Endometrial microvascular endothelial cells (primary cell): ENCODE measurements around the gene CCL1. TPM values are rescaled to one million over a fixed set of nuclear protein-coding genes. Genes with fewer than 3 reads are reported as not detected.

Experiments
- in situ Hi-C: cut with HindIII; loops from 2 replicates; pipeline ENCODE4 v1.10.0; 2017; ENCODE audit warnings: low sequenced_read_pairs, low pct_unique_long_range_greater_than_20kb; ENCODE audit errors: inconsistent ontology term
- total RNA-seq: library from RNA; depleted of rRNA; stranded (reverse); fragments of >200 nt; gene quantifications from one replicate; pipeline ENCODE4 v1.2.3, GENCODE V29; 2015; ENCODE audit errors: inconsistent ontology term

The CCL1 gene
- total RNA-seq: not detected

GRCh38 chr17:34363183-34363661 is at the start of gene CCL1:
TSS of gene CCL1 (minus strand) at chr17:34363233. CDS start at chr17:34363161, 72 bp downstream.
- in situ Hi-C loops: no loop called here

DNA sequence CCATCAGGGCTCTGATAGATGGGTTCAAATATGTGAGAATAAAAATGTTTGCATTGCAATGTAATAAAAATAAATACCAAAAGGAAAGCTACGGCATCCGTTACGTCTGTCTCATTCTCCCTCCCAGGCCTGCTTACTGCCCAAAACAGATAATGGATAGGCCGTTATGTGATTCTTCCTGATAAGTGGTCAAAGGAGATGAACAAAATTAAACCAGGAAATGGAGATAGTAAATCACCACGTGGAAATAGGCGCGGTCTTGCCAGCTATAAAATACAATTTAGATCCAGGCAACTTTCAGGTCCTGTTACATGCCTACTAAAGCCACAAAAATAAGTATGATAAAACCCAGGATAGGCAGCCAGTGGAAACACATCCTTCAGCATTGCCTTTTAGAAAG is 49.5 kb upstream of the CCL1 start:
- in situ Hi-C loops: no loop called here

DNA sequence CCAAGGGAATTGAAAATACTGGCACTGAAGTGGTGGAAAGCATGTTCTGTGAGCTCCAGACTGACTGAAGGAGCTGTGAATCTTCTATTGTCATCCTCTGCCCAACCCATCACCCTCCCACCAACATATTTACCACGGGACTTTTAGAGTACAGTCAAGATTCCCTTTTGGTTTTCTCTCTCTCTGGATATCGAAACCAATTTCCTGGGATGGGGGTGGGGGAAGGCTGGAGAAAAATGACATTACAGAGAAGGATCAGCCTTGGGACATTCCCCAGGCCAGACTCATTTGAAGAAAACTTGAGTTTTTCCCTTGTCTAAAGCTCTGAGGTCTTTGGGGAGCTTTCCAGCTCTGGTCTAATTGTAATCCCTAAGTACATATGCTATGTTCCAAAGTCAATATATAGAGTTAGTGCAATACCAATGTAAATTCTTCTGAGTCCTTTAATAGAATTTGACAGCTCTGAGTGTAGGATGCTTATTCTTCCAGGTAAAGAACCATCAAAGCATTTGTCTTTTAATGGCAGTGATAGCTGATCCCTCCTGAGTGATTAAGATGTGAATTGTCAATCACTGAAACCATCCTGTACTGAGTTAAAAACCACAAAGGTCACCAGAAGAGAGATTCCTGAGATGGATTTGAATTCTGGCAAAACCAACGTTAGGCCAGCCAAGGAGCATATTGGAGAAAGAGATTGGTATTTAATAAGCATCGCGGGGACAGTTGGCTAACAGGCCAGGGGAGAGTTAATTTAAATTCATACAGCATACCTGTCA is 48.8 kb upstream of the CCL1 start:
- in situ Hi-C loops: no loop called here

- in situ Hi-C loops: no loop called here
These were observed 46.3 kb upstream of the CCL1 start for GRCh38 chr17:34409352-34409751.

GRCh38 chr17:34408439-34408838 is 45.4 kb upstream of the CCL1 start:
- in situ Hi-C loops: no loop called here

- in situ Hi-C loops: no loop called here
These were observed 43.2 kb upstream of the CCL1 start for GRCh38 chr17:34406226-34406625.

DNA sequence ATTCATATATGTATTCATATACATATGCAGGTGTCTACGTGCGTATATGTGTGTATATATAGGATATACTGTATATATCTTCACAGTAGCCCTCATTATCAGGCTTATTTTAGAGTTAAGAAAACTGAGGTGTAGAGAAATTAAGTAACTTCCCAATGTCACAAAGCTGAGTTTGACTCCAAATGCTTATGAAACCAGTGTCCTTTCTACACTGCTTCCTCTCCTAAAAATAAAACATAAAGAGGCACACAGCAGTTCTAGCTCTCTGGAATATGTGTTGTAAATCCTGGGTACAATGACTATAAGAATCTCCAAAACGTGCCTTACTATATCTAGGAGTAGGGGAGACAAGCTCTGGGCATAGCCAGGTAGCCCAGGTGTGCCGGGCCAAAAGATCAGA is 40.0 kb upstream of the CCL1 start:
- in situ Hi-C loops: no loop called here

GRCh38 chr17:34401165-34401564 is 38.1 kb upstream of the CCL1 start:
- in situ Hi-C loops: no loop called here

DNA sequence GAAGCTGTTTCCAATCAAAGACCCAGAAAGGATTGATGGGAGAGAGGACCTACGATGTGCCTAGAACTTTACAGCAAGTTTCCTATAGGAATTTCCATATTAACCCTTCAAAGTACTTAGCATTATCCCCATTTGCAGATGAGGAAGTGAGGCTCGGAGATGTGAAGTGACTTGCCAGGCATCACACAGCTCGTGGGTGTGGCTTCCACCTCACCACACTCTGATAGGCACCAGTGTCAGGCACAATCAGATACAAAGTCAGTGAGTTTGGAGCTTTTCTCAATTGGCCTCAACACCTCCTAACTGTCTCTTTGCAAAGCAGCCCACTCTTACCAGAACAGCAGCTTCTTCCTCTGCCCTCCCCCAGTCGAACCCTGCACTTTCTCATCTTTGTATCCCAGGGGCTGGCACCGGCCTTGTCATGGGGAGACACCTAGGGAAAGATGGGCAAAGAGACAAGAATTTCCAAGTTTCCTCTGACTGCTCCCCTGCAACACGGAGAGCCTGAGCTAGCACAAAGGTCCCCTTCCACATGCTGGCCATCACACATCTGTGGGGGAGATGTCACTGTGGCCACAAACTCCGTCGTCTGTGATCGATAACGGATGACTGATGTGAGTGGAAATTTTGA is 37.4 kb upstream of the CCL1 start:
- in situ Hi-C loops: no loop called here

DNA sequence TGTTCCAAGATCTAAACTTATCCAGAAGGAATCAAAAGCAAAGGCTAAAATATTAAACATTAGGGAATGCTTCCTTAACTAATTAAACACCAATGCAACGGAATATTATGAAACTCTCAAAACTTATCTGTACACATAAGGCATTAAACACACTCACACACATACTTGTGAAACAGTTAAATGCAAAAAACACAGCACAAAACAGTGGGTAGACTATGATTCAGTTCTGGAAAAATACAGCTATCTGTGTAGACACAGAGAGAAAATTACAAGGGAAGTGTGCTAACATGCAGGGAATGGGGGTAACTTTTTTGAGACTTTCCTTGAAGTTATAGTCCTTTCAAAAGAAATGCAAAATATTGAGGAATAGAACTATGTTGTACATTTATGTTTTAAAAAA is 36.7 kb upstream of the CCL1 start:
- in situ Hi-C loops: no loop called here

DNA sequence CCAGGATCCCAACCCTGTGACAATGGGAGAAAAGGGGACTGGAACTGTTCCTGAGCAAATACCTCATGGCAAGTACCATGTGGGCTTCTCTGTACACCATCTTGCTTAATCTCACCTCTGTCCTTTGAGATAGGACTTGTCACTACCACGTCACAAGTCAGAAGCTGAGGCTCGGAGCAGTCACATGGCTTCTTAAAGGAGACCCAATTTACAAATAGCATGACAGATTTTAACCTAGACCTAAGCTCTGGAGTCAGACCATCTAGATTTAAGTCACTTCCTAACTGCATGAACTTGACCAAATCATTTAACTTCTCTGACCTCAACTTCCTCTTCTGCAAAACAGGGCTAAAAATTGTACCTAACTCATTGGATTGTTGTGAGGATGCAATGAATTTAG is 36.0 kb upstream of the CCL1 start:
- in situ Hi-C loops: no loop called here

- in situ Hi-C loops: no loop called here
These were observed 34.2 kb upstream of the CCL1 start for GRCh38 chr17:34397265-34397664.

DNA sequence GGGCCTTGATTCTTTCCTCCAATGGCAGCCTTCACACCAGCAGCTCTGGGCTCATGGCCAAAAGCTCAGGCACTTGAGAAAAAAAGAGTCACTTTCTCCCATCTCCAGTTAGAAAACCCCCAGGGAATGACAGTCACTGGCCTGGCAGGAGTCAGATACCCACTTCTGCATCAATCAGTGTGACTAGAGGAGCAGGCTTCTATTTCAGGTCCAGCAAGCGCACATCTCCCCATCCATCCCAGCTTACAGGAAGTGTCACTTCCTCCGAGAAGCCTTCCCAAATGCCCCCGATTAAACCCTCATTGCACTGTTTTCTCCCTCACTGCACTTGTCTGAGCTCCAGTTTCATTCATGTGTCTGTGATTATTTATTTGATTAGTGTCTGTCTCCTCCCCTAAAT is 30.4 kb upstream of the CCL1 start:
- in situ Hi-C loops: no loop called here

DNA sequence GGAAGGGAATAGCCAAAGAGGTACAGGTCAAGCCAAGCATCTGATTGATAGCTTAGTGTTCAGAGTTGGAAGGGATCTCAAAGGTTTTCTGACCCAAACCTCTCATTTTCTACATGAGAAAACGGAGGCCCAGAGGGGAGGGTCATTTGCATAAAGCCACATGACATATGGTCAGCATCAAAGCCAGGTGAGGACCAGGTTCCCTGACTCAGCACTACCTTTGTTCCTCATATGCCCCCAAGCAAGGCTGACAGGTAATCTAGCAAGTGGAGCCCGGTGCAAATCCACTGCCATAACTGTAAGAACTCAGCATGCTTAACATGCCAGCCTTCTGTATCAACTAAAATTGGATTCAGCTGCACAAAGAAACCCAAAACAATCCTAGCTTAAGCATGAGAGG is 28.2 kb upstream of the CCL1 start:
- in situ Hi-C loops: no loop called here

DNA sequence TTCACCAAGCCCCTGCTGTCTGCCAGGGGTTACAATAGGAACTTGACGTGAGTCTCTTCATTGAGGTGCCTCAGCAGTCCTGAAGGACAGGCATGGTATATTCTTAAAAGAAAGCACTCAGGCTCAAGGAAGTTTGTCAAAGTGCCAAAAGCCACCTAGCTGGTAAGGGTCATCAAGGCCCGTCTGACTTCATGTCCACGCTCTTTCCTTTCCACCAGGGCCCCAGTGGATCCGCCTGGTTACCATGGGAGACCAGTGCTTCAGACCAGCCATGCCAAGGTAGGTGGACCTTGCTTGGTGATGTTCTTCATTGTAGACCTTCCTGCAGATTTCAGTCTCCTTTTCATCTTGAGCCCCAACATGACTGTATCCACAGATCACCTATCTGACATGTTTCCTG is 27.6 kb upstream of the CCL1 start:
- in situ Hi-C loops: no loop called here

DNA sequence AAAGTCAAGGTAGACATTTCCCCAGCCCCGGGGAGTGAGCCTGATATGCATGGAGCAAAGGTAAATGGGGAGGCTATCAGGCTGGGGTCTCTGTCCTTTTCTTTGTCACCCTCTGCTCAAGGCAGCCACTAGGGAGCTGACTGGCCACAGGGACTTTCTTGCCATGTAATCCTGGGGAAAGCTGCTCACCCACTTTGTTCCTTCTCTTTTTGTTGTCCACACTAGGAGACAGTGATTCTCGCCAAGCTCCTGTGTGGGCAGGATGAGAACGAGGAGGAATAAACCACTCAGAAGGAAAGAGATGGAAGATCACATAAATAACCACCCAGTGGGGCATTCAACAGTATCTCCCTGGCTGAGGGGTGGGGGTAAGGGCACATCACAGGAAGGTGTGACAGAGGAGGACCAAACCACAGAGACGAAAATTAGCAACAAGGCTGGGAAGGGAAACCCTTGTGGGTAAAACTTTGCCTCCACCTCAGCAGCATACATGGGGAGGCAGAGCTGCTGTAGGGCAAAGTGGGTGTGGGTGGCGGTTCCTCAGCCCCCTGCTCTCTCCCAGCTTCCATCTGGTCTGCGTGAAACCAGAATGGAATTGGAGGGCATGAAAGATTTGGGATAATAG is 26.2 kb upstream of the CCL1 start:
- in situ Hi-C loops: no loop called here

GRCh38 chr17:34387566-34387965 is 24.5 kb upstream of the CCL1 start:
- in situ Hi-C loops: no loop called here

GRCh38 chr17:34386697-34387550 is 23.9 kb upstream of the CCL1 start:
- in situ Hi-C loops: no loop called here

DNA sequence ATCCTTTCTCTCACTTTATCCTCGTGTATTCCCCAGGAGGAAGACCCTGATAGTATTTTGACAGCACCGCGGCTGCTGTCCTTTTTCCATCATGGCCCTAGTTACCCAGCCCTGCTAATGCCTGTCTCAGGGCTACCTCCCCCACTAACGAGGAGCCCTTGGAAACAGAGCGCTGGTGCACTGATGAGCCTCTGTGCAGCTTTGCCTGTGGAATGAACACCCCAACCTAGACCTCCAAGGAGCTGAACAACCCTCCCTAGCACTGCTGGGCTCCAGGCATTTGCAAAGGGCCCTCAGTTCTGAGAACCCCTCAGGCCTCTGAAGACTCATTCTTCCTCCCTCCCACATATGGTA is 23.3 kb upstream of the CCL1 start:
- in situ Hi-C loops: no loop called here
